Ishikawa (cell line): Measurements from ENCODE around the gene NDUFS3.
A peak's percentile ranks its signal among the peaks of the same experiment; 100 is the strongest.

Source experiments
- CEBPB ChIP-seq: IDR thresholded peaks from 2 replicates; pipeline ENCODE4 v1.6.1; 2012
- CREB1 ChIP-seq: IDR thresholded peaks from 2 replicates; pipeline ENCODE4 v1.6.1; 2012; ENCODE audit warnings: low read depth
- EGR1 ChIP-seq: IDR thresholded peaks from 2 replicates; pipeline ENCODE4 v1.6.1; 2012
- EP300 ChIP-seq: IDR thresholded peaks from 2 replicates; pipeline ENCODE4 v1.6.1; 2012; ENCODE audit warnings: borderline replicate concordance
- FOXM1 ChIP-seq: IDR thresholded peaks from 2 replicates; pipeline ENCODE4 v1.6.1; 2012; ENCODE audit warnings: low read depth, borderline replicate concordance
- MAX ChIP-seq: IDR thresholded peaks from 2 replicates; pipeline ENCODE4 v1.6.1; 2012
- NFIC ChIP-seq: IDR thresholded peaks from 2 replicates; pipeline ENCODE4 v1.6.1; 2012
- RAD21 ChIP-seq: IDR thresholded peaks from 2 replicates; pipeline ENCODE4 v1.6.1; 2012; ENCODE audit warnings: low read depth
- REST ChIP-seq: IDR thresholded peaks from 2 replicates; pipeline ENCODE4 v1.6.1; 2012; ENCODE audit warnings: low read depth, mild to moderate bottlenecking
- TAF1 ChIP-seq: IDR thresholded peaks from 2 replicates; pipeline ENCODE4 v1.6.1; 2012; ENCODE audit warnings: low read depth, mild to moderate bottlenecking
- TCF12 ChIP-seq: IDR thresholded peaks from 2 replicates; pipeline ENCODE4 v1.6.1; 2012; ENCODE audit warnings: low read depth
- TEAD4 ChIP-seq: IDR thresholded peaks from 2 replicates; pipeline ENCODE4 v1.6.1; 2012
- USF1 ChIP-seq: IDR thresholded peaks from 2 replicates; pipeline ENCODE4 v1.6.1; 2012
- YY1 ChIP-seq: IDR thresholded peaks from 2 replicates; pipeline ENCODE4 v1.6.1; 2012; ENCODE audit warnings: low read depth
- ZBTB7A ChIP-seq: IDR thresholded peaks from 2 replicates; pipeline ENCODE4 v1.6.1; 2012; ENCODE audit warnings: low read depth

NDUFS3 gene

GRCh38 chr11:47541070-47541469 is 37.8 kb upstream of the NDUFS3 start:
- TF ChIP-seq MAX, result no peak
- no peak for TF ChIP-seq EP300
- no peak for TF ChIP-seq CREB1
- no peak for TF ChIP-seq USF1
- TF ChIP-seq EGR1, result no peak

GRCh38 chr11:47545298-47545697 is 33.6 kb upstream of the NDUFS3 start:
- no peak for TF ChIP-seq RAD21
- TF ChIP-seq EP300, result no peak
- no peak for TF ChIP-seq YY1
- no peak for TF ChIP-seq REST
- TF ChIP-seq TCF12, result no peak
- TF ChIP-seq TAF1, result no peak
- no peak for TF ChIP-seq FOXM1
- no peak for TF ChIP-seq NFIC

GRCh38 chr11:47550288-47551047 is 28.4 kb upstream of the NDUFS3 start:
- TF ChIP-seq EGR1 (no peak), CREB1 (no peak)

- no peak for TF ChIP-seq REST
- TF ChIP-seq ZBTB7A, result no peak
- TF ChIP-seq FOXM1, result no peak
- TF ChIP-seq CEBPB, result no peak
- no peak for TF ChIP-seq YY1
- no peak for TF ChIP-seq NFIC
- no peak for TF ChIP-seq EGR1
- TF ChIP-seq EP300, result no peak
- no peak for TF ChIP-seq CREB1
- TF ChIP-seq MAX, result no peak
- TF ChIP-seq TAF1, result no peak
- no peak for TF ChIP-seq RAD21
- TF ChIP-seq TCF12, result no peak
- no peak for TF ChIP-seq TEAD4
- no peak for TF ChIP-seq USF1
Measured at GRCh38 chr11:47551086-47551485, 27.8 kb upstream of the NDUFS3 start.

- no peak for TF ChIP-seq TAF1
- TF ChIP-seq MAX, result no peak; the same call in 1 of the 2 replicates
- TF ChIP-seq TCF12, result no peak
Measured at GRCh38 chr11:47552056-47552565, 26.8 kb upstream of the NDUFS3 start.

GRCh38 chr11:47552566-47553405 is 26.1 kb upstream of the NDUFS3 start, which contains the start of gene CELF1:
Gene CELF1 (minus strand): TSS chr11:47553132. CDS start chr11:47499523, 53,609 bp downstream.
- TF ChIP-seq TEAD4, result peak; percentile 56
- TF ChIP-seq CEBPB, result no peak
- peak; percentile 80 for TF ChIP-seq MAX
- no peak for TF ChIP-seq NFIC
- peak; percentile 97 for TF ChIP-seq YY1
- TF ChIP-seq TCF12, result peak; percentile 36; the same call in 1 of the 2 replicates
- TF ChIP-seq FOXM1, result no peak
- TF ChIP-seq EP300, result peak; percentile 35; the same call in 1 of the 2 replicates
- TF ChIP-seq ZBTB7A, result peak; percentile 21; the same call in 1 of the 2 replicates
- no peak for TF ChIP-seq CREB1
- 0 out of 2 replicates have a peak, but pooled peaks have one; percentile 53 for TF ChIP-seq EGR1
- TF ChIP-seq USF1, result no peak
- peak; percentile 38; the same call in 1 of the 2 replicates for TF ChIP-seq RAD21
- TF ChIP-seq TAF1, result peak; percentile 73
- no peak for TF ChIP-seq REST
